NCI-H1436 (cell line): ENCODE measurements around the gene GRB10.

Source experiments
- DNase-seq: peaks from one replicate; lab custom pipeline; 2025; lab: John Stamatoyannopoulos, UW

The GRB10 gene

GRCh38 chr7:50653126-50653864 lies 129.4 kb downstream of the GRB10 start:
- no peak for DNase-seq

GRCh38 chr7:50652400-50653125 lies 130.1 kb downstream of the GRB10 start:
- DNase-seq: no peak

GRCh38 chr7:50651271-50651989 lies 131.3 kb downstream of the GRB10 start:
- no peak for DNase-seq

- no peak for DNase-seq
Observed at GRCh38 chr7:50650057-50650664, 132.5 kb downstream of the GRB10 start.

- DNase-seq: no peak
Observed at GRCh38 chr7:50649259-50649885, 133.3 kb downstream of the GRB10 start.

- no peak for DNase-seq
Observed at GRCh38 chr7:50648570-50649169, 134.0 kb downstream of the GRB10 start.

GRCh38 chr7:50648076-50648475 lies 134.6 kb downstream of the GRB10 start:
- DNase-seq: no peak

- DNase-seq: no peak
Observed at GRCh38 chr7:50647286-50647980, 135.3 kb downstream of the GRB10 start.

GRCh38 chr7:50646069-50646468 lies 136.6 kb downstream of the GRB10 start:
- DNase-seq: no peak

GRCh38 chr7:50645186-50645585 lies 137.5 kb downstream of the GRB10 start:
- no peak for DNase-seq

- no peak for DNase-seq
Observed at GRCh38 chr7:50644586-50644985, 138.1 kb downstream of the GRB10 start.

- no peak for DNase-seq
Observed at GRCh38 chr7:50644114-50644513, 138.6 kb downstream of the GRB10 start.

- no peak for DNase-seq
Observed at GRCh38 chr7:50641442-50642405, 141.0 kb downstream of the GRB10 start.

- DNase-seq: no peak
Observed at GRCh38 chr7:50640779-50641178, 141.9 kb downstream of the GRB10 start.

- DNase-seq: no peak
Observed at GRCh38 chr7:50640256-50640655, 142.4 kb downstream of the GRB10 start.

GRCh38 chr7:50637725-50638643 lies 144.7 kb downstream of the GRB10 start:
- DNase-seq: no peak

- DNase-seq: no peak
Observed at GRCh38 chr7:50634378-50634777, 148.3 kb downstream of the GRB10 start.

- no peak for DNase-seq
Observed at GRCh38 chr7:50633414-50633710, 149.3 kb downstream of the GRB10 start.
